Stimulated activated CD8-positive, alpha-beta memory T cell treated with anti-CD3 and anti-CD28 coated beads, Interleukin-7, amount 100 ng/mL, for 48 hours (primary cell): ENCODE measurements around the gene TPST1.

Source experiments
- DNase-seq, 2 donors: peaks; one replicate each; pipeline ENCODE4 v3.0.0-alpha.2; 2020; ENCODE audit warnings: low read depth in 1 of 2; ENCODE audit errors: extremely low read depth in 1 of 2

TPST1 gene

GRCh38 chr7:66237906-66238772, 33.0 kb downstream of the TPST1 start:
- no peak for DNase-seq

DNA sequence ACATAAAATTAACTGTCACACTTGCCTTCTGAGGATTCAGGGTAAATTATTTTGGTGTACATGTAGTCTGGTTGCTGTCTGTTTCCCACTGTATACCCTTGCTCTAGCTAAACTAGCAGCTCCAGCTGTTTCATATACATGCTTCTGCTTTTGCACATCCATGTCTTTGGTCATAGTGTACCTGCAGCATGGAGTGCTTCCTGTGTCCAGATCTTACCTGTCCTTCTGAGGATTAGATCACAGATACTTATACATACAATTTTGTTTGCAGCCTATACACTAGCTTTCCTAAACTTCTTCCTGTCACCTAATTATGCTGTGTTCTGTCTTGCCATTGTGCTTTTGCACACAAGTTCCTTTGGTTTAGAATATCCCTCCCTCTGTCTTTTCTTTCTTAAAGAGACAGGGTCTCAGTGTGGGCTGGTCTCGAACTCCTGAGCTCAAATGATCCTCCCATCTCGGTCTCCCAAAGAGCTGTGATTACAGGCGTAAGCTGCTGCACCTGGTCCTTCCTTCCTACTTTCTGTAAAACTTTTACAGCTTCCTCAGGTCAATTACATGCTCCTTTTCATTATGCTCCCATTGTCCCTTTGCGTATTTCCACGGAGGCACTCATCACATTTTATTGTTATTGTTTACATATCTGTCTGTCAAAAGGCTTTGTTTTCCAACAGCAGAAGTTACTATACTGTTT, 33.8 kb downstream of the TPST1 start:
- DNase-seq, result no peak

GRCh38 chr7:66239467-66239856, 34.3 kb downstream of the TPST1 start:
- DNase-seq, result no peak

DNA sequence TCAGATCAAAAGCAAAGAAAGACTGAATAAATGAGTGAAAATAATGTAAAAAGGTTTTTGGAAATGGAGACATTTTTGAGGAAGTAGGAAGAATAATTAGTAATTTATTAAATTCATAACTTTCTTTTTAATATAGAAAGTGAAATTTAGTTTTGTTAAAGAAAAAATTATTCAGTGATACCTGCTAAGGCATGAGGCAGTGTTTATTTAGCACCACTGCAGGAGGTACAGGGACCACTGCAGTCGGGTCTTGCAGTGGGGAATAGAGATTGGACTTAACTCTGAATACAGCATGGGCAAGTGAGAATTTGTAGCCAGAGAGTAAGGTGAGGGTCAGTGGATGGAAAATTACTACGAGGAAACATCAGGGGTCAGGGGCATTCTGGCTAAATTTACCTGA, 39.9 kb downstream of the TPST1 start:
- no peak for DNase-seq

GRCh38 chr7:66246554-66247171, 41.5 kb downstream of the TPST1 start:
- no peak for DNase-seq

GRCh38 chr7:66247380-66248078, 42.4 kb downstream of the TPST1 start:
- no peak for DNase-seq

- no peak for DNase-seq
Measured at GRCh38 chr7:66250711-66251110, 45.6 kb downstream of the TPST1 start.

DNA sequence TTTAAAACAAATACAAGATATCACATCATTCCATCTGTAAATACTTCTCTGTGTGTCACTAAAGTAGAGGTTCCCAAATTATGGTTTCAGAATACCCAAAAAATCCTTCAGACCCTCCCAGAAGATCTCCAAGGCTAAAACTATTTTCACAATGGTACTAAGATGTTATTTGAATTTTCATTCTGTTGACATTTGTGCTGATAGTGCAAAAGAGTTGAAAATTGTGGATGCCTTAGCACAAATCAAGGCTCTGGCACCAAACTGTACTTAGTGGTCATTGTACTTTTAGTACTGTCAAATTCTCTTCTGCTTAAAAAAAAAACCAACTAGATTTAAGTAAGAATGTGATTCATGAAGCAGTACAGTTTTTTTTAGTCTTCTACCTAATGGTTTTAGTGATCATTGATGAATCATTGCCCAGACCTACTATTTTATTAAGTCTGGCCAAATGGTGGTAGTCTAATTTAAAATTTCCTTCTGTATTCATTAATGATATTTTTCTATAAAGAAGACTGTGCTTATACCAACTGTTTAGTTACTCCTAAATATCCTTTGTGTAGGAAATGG, 50.5 kb downstream of the TPST1 start:
- DNase-seq, result no peak

DNA sequence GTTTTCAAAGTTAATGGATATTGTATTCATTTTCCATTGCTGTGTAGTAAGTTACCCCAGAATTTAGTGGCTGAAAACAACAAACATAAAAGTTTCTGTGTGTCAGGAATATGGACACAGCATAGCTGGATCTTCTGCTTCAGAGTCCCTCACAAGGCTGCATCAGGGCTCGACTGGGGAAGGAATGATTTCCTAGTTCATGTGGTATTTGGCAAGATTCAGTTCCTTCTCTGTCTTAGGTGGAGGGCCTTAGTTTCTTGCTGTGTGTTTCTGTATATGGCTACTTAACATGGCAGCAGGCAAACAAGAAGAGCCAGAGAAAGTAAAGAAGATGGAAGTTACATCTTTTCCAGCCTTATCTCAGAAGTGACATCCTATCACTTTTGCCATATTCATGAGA, 51.1 kb downstream of the TPST1 start:
- no peak for DNase-seq

DNA sequence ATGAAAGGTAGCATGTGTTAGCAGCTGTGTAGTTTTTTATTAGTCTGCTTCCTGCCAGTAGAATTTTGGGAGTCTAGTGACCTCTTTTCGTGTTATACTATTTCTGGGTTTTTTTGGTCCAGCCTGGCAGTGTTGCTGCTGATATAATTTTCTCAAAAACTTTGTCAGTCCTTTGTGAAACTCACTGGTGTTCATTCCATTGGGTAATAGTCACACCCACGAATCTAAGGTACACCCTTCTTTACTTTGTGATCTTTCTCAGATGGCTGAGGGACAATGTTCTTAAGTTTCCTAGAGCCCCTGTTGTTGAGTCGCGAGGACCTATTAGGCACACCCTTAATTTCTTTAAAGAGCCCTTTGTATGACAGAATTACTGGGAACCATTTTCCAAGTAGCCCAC, 52.3 kb downstream of the TPST1 start:
- no peak for DNase-seq

DNA sequence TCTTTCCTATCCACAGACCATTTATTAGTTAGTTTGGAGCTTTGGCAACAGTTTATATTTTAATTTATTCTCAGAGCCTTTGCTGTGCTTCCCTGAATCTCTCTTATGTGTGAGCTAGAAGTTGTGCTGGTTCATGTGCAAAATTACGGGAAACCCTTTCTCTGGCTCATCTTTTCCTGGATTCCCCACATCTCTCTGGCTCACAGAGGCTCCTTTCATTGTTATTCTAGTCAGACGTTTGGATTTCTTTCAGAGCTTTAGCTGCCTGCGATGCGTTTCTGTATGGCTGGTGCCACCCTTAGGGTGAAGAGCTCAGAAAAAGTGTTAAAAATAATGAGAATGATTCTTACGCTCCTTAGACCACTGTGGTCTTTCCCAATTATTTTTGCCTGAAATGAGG, 53.3 kb downstream of the TPST1 start:
- DNase-seq, result no peak

GRCh38 chr7:66261941-66262340, 56.8 kb downstream of the TPST1 start:
- DNase-seq, result no peak

- DNase-seq, result no peak
Measured at GRCh38 chr7:66263936-66264335, 58.8 kb downstream of the TPST1 start.

DNA sequence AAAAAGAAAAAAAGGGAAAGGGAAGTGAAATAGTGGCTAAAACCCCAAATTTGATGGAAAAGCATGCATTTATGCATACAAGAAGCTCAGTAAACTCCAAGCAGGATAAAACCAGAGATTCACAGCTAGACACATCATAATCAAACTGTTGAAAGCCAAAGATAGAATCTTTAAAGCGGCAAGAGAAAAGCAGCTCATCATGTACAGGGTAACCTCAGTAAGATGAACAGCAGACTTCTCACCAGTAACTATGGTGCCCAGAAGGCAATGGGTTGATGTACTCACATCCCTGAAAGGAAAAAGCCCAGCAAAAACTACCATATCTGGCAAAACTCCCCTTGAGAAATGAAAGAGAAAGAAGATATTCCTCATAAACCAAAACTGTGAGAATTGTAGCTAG, 60.4 kb downstream of the TPST1 start:
- no peak for DNase-seq

DNA sequence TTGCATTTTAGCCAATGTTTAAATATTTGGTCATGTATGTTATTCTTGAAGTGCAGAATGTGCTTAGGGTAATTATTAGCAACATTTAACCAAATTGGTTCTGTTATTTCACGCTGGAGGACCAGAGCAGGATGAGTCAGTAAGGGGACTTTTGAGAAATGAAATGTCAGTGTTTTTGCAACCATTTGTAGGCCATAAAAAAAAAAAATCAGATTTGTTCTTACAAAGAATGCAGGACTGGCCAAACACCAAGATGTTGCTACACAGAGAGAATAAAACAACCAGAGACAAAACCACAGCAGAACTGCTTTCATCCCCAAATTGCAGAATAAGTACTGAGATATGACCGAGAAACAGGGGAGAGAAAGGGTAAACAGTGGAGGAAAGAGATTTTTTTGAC, 62.1 kb downstream of the TPST1 start:
- DNase-seq, result no peak

DNA sequence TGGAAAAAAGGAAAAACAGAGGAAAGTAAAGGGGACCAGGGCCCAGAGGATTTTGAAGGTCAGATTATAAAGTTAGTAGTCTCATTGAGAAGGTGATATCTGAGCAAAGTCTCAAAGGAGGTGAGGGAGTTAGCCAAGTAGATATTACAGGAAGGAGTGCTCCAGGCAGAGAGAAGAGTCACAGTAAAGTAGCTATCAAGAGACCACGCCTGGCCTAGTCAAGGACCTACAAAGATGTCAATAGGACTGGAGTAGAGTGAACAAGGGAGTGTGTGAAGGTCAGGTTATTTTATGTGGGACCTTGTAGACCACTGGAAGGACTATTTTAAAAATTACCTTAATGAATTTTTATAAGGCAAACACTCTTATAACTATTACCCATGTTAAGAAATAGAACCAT, 64.8 kb downstream of the TPST1 start:
- DNase-seq, result no peak

DNA sequence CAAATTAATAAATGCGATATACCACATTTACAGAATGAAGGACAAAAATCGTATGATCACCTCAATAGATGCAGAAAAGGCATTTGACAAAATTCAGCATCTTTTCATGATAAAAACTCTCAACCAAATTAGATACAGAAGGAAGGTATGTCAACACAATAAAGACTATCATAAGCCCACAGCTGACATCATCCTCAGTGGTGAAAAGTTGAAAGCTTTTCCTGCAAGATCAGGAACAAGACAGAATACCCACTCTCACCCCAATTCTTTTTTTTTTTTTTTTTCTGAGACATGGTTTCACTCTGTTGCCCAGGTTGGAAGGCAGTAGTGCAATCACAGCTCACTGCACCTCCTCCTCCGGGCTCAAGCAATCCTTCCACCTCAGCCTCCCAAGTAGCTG, 67.2 kb downstream of the TPST1 start:
- no peak for DNase-seq

DNA sequence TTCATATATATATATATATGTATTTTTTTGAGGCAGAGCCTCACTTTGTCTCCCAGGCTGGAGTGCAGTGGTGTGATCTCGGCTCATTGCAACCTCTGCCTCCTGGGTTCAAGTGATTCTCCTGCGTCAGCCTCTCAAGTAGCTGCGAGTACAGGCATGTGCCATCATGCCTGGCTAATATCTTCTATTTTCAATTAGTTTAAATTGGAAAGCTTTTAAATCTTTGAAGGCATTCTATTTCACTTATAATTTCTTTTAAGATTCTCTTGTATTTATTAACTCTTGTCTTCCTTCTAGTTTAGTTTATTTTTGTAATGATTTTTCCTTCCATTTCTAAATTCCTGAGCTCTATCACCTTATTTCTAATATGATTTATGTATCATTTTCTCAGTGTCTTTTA, 71.2 kb downstream of the TPST1 start:
- no peak for DNase-seq

DNA sequence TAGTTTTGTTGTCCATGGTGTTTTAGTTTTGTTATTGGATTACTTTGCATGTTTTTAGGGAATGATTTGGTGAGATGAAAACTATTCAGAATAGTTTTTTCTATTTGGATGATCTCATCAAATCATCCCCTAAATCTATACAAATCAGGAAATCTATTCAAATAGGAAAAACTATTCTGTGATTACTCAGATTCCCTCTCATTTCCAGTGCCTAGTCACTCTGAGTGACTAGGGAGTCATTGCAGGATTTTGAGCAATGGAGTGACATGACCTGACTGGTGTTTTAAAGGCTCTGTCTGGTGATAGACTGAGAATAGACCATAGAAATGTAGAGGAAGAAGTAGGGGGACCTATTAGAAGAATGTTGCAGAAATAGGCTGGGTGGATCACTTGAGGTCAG, 72.4 kb downstream of the TPST1 start:
- DNase-seq, result no peak

GRCh38 chr7:66279912-66280311, 74.8 kb downstream of the TPST1 start:
- DNase-seq, result no peak
